Measurements from ENCODE around the gene COBL.

- no peak for TF ChIP-seq POLR2A (IDR thresholded peaks at IDR 0.05; ENCODE audit: low read depth, low read length)
- TF ChIP-seq, protein P1, sequence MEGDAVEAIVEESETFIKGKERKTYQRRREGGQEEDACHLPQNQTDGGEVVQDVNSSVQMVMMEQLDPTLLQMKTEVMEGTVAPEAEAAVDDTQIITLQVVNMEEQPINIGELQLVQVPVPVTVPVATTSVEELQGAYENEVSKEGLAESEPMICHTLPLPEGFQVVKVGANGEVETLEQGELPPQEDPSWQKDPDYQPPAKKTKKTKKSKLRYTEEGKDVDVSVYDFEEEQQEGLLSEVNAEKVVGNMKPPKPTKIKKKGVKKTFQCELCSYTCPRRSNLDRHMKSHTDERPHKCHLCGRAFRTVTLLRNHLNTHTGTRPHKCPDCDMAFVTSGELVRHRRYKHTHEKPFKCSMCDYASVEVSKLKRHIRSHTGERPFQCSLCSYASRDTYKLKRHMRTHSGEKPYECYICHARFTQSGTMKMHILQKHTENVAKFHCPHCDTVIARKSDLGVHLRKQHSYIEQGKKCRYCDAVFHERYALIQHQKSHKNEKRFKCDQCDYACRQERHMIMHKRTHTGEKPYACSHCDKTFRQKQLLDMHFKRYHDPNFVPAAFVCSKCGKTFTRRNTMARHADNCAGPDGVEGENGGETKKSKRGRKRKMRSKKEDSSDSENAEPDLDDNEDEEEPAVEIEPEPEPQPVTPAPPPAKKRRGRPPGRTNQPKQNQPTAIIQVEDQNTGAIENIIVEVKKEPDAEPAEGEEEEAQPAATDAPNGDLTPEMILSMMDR (IDR thresholded peaks at IDR 0.05; ENCODE audit: extremely low read depth in 1 of 2, insufficient read depth in 1 of 2, low read depth in 1 of 2, low read length in 2 of 2): no peak
These were observed 7.7 kb upstream of the COBL start for GRCh38 chr7:51324206-51324898.
